Stimulated activated naive CD8-positive, alpha-beta T cell treated with anti-CD3 and anti-CD28 coated beads, Interleukin-15, amount 100 ng/mL, for 72 hours (primary cell): ENCODE data around the gene TRPV2.

Experiments used
- ATAC-seq: fragments of 150-1000 bp; cut with Tn5 transposase; 2 replicates; pipeline ENCODE4 v1.10.0; 2021; ENCODE audit warnings: mild to moderate bottlenecking, moderate library complexity
- DNase-seq, 2 donors: peaks; one replicate each; pipeline ENCODE4 v3.0.0; 2021 to 2022
- H3K27ac Mint-ChIP-seq, 2 donors: one replicate each; pipeline ENCODE4 v1.8.0; 2022; ENCODE audit warnings: mild to moderate bottlenecking in 2 of 2, mixed read lengths in 2 of 2, moderate library complexity in 2 of 2
- H3K27me3 Mint-ChIP-seq: one replicate; pipeline ENCODE4 v1.8.0; 2022; ENCODE audit warnings: mixed read lengths
- H3K4me1 Mint-ChIP-seq: one replicate; pipeline ENCODE4 v1.8.0; 2022; ENCODE audit warnings: mild to moderate bottlenecking, mixed read lengths
- H3K4me3 Mint-ChIP-seq, 2 donors: one replicate each; pipeline ENCODE4 v1.8.0; 2022; ENCODE audit warnings: mild to moderate bottlenecking in 2 of 2, mixed read lengths in 2 of 2, moderate library complexity in 1 of 2
- H3K9me3 Mint-ChIP-seq, 2 donors: one replicate each; pipeline ENCODE4 v1.8.0; 2022; ENCODE audit warnings: mixed read lengths in 2 of 2

TRPV2 gene

DNA sequence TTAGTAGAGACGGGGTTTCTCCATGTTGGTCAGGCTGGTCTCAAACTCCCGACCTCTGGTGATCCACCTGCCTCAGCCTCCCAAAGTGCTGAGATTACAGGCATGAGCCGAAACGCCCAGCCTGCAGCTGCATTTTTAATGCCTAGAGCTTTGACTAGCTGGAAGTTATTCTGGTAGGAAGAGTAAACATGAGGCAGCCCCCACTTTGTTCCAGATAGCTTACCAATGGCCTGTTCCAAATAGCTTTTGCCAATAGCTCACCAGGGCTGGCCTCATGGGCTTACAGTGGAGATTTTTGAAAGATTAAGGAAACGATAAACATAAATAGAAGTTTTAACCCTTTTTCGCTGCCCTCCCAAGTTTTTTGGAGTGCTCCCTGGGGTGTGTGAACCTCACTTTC lies 9.8 kb downstream of the TRPV2 start:
- Mint-ChIP-seq H3K27ac (no peak overlapping the region), H3K4me3 (no peak overlapping the region), H3K27me3 (no peaks in the 10 kb centered on the region), H3K4me1 (peaks cover 14% of the 10 kb centered on the region), H3K9me3 (no peaks in the 10 kb centered on the region)
- ATAC-seq (no peak), DNase-seq (no peak)

DNA sequence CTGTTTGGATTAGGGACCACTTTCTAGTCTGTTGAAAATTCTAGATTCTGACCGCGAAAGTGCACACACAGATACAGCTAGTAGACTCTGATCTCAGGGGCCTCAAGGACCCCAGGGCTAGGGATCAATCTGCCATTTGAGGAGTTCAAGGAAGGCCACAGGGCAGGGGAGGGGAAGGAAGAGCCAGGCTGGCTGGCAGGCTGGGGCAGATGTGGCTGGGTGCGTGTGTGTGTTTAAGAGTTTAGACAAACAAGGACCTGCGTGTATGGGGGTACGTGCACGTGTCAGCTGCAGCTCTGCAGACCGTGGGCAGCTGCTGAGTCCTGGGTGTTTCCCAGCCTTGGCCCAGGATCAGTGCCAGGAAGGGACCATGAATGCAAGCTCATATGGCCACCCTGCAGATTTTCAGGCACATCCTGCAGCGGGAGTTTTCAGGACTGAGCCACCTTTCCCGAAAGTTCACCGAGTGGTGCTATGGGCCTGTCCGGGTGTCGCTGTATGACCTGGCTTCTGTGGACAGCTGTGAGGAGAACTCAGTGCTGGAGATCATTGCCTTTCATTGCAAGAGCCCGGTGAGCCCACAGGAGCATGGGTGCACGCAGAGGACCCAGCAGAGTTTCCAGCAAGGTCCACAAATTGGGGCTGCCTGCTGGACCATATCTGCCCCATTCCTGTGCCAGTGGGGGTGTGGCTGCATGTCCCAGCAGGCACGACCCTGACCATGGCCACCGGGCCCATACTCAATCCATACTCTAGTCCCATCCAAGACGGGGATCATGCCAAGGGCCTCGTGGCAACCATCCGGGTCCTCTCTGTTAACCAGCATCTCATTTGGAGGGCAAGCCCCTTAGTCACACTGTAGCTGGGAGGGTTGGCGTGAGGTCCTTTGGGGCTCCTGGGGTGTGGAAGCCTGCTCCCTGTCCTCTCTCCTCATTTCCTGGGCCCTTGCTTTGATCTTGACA lies 10.6 kb downstream of the TRPV2 start:
- H3K9me3 Mint-ChIP-seq, result no peaks in the 10 kb centered on the region
- no peak for ATAC-seq
- peak overlapping the region; percentile 77 to 85 for H3K27ac Mint-ChIP-seq
- DNase-seq, result no peak
- no peaks in the 10 kb centered on the region for H3K27me3 Mint-ChIP-seq
- H3K4me3 Mint-ChIP-seq, result no peak overlapping the region
- H3K4me1 Mint-ChIP-seq, result peaks cover 6% of the 10 kb centered on the region

DNA sequence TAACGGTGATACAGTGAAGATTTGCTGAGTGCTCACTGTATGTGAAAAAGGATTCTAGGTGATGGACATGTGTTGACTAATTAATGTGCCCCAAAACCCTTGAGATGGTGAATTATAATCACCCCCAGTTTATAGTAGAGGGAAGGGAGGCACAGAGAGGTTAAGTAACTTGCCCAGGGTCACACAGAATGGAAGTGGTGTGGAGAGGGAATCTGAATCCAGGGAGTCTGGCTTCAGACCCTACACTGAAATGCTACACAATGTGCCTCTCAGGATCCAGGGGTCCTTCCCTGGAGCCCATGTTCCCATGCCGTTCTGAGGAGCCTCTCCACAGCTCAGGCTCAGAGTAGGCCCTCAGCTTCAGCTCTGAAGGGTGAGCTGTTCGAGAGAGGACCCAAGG lies 11.6 kb downstream of the TRPV2 start:
- H3K9me3 Mint-ChIP-seq, result no peaks in the 10 kb centered on the region
- no peaks in the 10 kb centered on the region for H3K27me3 Mint-ChIP-seq
- no peak for ATAC-seq
- no peak for DNase-seq
- H3K4me1 Mint-ChIP-seq, result peaks cover 6% of the 10 kb centered on the region
- no peak overlapping the region for H3K27ac Mint-ChIP-seq
- no peak overlapping the region for H3K4me3 Mint-ChIP-seq

DNA sequence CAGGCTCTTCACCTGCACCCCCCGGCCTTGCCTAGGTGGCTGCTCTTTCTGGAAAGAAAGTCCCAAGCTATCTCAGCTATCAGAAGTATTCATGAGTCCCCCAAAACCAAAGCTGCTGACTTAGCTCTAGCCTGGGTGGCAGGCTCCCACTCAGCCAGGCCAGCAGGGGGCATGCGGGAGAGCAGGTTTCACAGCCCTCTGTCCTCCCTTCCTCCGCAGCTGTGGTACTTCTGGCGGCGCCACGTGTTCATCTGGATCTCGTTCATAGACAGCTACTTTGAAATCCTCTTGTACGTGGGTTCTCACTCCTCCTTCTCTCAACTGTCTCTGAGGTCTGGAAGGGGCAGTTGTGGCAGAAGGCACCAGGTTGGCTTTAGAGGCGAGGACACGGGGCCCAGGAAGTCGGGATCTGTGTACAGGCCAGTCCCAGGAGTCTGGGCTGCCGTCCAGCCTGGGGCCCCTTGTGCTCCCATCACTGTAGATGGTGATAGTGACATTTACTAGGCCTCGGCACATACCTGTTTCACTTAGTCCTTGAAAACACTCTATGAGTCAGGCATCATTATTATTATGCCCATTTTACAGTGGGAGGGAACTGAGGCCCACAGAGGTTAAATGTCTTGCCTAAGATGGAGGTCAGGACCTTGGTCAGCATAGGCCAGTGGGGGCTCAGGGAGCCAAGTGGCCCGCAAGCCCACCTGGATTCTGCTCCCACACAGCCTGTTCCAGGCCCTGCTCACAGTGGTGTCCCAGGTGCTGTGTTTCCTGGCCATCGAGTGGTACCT lies 12.9 kb downstream of the TRPV2 start:
- ATAC-seq (peak; percentile 81), DNase-seq (peak; percentile 28 to 54)
- Mint-ChIP-seq H3K4me3 (no peak overlapping the region), H3K9me3 (no peaks in the 10 kb centered on the region), H3K27ac (no peak overlapping the region), H3K4me1 (peaks cover 6% of the 10 kb centered on the region), H3K27me3 (no peaks in the 10 kb centered on the region)

DNA sequence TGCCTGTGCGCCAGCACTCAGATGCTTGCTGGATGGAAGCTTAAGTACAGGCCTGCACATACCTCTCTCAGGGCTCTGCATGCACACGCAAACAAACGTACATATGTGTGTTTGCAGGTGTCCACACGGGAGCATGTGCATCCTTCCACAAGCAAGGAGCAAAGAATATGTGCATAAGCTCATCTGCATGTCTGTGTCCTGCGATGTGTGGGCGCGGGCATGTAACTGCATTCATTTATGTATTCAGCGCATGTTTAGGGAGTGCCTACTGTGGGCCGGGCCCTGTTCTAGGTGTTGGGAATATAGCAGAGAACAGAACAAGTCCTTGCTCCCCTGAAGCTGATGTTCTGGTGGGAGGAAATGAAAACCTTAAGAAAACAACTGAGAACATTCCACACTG lies 13.7 kb downstream of the TRPV2 start:
- no peak overlapping the region for H3K4me3 Mint-ChIP-seq
- H3K27me3 Mint-ChIP-seq, result no peaks in the 10 kb centered on the region
- no peaks in the 10 kb centered on the region for H3K9me3 Mint-ChIP-seq
- DNase-seq (no peak), ATAC-seq (no peak)
- H3K4me1 Mint-ChIP-seq, result peaks cover 6% of the 10 kb centered on the region
- no peak overlapping the region for H3K27ac Mint-ChIP-seq

DNA sequence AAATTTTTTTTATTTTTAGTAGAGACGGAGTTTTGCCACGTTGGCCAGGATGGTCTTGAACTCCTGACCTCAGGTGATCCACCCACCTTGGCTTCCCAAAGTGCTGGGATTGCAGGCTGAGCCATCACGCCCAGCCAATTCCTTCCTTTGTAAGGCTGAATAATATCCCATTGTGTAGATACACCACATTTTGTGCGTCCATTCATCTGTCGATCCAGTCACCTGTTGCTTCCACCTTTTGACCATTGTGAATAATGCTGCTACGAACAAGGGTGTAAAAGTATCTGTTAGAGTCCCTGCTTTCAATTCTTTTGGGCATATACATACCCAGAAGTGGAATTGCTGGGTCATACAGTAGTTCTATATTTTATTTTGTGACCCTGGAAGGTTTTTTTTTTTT lies 15.3 kb downstream of the TRPV2 start:
- Mint-ChIP-seq H3K27ac (no peak overlapping the region), H3K27me3 (no peaks in the 10 kb centered on the region), H3K4me3 (no peak overlapping the region), H3K9me3 (no peaks in the 10 kb centered on the region), H3K4me1 (peaks cover 6% of the 10 kb centered on the region)
- DNase-seq (no peak), ATAC-seq (no peak)

DNA sequence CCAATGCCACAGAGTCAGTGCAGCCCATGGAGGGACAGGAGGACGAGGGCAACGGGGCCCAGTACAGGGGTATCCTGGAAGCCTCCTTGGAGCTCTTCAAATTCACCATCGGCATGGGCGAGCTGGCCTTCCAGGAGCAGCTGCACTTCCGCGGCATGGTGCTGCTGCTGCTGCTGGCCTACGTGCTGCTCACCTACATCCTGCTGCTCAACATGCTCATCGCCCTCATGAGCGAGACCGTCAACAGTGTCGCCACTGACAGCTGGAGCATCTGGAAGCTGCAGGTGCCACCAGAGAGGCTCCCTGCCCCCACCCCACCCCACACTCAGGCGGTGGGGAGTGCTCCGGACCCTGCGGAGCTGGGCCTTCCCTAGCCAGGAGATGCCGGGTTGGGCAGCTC lies 16.6 kb downstream of the TRPV2 start:
- DNase-seq, result no peak
- ATAC-seq, result no peak
- H3K27me3 Mint-ChIP-seq, result no peaks in the 10 kb centered on the region
- H3K4me1 Mint-ChIP-seq, result peaks cover 16% of the 10 kb centered on the region
- H3K27ac Mint-ChIP-seq, result peak overlapping the region in 1 of 2 donors; percentile 5
- no peaks in the 10 kb centered on the region for H3K9me3 Mint-ChIP-seq
- no peak overlapping the region for H3K4me3 Mint-ChIP-seq

DNA sequence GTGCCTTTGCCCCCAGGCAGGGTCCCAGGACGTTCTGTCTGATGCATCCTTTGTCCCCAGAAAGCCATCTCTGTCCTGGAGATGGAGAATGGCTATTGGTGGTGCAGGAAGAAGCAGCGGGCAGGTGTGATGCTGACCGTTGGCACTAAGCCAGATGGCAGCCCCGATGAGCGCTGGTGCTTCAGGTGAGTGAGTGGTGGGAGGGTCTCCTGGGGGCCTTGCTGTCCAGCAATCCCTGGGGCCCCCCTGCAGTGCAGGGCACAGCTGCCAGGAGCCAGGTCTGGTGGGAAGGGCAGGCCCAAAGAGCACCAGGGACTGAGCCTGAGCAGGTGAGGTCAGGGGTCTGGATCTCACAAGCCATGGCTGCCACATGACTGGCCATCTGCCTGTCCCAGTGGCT lies 18.1 kb downstream of the TRPV2 start:
- H3K9me3 Mint-ChIP-seq, result no peaks in the 10 kb centered on the region
- no peak for ATAC-seq
- H3K4me1 Mint-ChIP-seq, result peaks cover 31% of the 10 kb centered on the region
- H3K27ac Mint-ChIP-seq, result no peak overlapping the region
- no peak overlapping the region for H3K4me3 Mint-ChIP-seq
- DNase-seq, result no peak
- no peaks in the 10 kb centered on the region for H3K27me3 Mint-ChIP-seq

DNA sequence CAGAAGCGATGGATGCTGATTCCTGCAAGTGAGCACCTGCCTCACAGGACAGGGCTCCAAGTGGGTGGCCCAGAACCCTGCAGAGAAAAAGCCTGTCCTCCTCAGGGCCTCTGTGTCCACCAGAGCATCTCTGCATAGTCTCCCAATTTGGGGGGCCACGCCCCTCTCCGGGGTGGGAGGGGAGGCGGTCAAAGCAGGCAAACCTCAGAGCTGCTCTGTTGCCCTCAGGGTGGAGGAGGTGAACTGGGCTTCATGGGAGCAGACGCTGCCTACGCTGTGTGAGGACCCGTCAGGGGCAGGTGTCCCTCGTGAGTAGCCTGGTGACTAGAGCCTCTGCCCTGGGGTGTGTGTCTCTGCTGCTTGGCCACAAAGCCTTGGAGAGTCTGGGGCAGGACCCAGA lies 19.3 kb downstream of the TRPV2 start:
- Mint-ChIP-seq H3K4me1 (peaks cover 25% of the 10 kb centered on the region), H3K4me3 (no peak overlapping the region), H3K9me3 (no peaks in the 10 kb centered on the region), H3K27me3 (no peaks in the 10 kb centered on the region), H3K27ac (no peak overlapping the region)
- ATAC-seq (no peak), DNase-seq (no peak)

DNA sequence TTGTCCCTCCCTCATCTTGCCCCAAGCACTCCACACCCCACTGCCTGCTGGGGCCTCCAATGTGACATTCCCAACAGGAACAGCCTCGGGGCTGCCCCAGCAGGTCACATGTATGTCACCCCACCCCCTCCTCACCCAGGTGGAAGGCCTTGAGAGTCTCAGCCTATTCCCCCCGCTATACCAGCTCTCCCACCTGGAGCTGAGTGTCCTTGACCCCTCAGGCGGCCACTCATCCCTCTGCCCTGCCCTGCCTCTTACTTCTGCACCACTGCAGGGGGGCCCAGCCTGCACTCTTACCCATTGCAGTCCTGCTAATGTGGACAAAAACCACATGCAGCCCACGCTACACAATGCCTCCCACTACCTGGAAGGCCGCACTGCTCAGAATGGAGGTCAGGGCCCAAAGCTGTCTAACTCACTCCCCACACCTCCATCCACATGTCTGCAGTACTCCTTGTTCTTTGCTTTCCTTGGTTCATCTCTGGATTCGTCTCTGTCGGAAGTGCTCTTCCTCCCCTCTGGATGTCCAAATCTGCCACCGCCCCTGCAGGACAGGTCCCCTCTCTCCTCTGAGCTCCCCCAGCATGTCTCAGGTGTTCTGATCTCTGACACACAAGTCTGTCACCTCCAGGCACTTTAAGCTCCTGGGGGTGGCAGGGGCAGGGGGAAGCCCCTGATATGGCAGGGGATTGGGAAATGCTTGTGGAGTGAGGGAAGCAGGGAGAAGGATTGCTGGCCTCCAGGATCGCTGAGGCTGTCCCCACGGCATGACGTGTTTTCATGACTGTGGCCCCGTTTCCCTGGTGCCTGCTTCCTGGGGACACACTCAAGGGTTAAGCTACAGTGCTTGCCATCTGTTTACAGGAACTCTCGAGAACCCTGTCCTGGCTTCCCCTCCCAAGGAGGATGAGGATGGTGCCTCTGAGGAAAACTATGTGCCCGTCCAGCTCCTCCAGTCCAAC lies 20.8 kb downstream of the TRPV2 start:
- no peaks in the 10 kb centered on the region for H3K9me3 Mint-ChIP-seq
- no peaks in the 10 kb centered on the region for H3K27me3 Mint-ChIP-seq
- peak overlapping the region; percentile 9 to 49 for H3K27ac Mint-ChIP-seq
- ATAC-seq (no peak), DNase-seq (no peak)
- H3K4me3 Mint-ChIP-seq, result no peak overlapping the region
- peaks cover 34% of the 10 kb centered on the region for H3K4me1 Mint-ChIP-seq

DNA sequence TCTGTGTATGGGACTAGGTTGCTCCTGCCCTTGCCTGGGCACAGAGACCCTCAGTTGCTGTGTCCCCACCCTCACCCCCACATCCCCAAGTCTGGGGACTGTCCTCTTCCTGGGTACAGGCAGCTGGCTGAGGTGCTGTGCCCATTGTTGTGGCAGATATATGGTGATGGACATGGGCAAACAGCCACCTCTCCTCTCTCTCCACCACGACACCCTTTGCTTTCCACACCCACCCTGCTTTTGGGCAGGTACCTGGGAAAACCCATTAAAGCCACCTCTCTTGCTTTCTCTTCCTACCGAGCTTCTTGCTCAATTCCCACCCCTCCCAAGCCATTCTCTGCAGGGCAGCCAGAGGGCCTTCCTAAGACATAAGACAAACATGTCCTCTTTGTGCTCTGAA lies 21.7 kb downstream of the TRPV2 start:
- no peak for DNase-seq
- no peaks in the 10 kb centered on the region for H3K27me3 Mint-ChIP-seq
- no peak for ATAC-seq
- no peak overlapping the region for H3K4me3 Mint-ChIP-seq
- peaks cover 42% of the 10 kb centered on the region for H3K4me1 Mint-ChIP-seq
- no peak overlapping the region for H3K27ac Mint-ChIP-seq
- no peaks in the 10 kb centered on the region for H3K9me3 Mint-ChIP-seq

DNA sequence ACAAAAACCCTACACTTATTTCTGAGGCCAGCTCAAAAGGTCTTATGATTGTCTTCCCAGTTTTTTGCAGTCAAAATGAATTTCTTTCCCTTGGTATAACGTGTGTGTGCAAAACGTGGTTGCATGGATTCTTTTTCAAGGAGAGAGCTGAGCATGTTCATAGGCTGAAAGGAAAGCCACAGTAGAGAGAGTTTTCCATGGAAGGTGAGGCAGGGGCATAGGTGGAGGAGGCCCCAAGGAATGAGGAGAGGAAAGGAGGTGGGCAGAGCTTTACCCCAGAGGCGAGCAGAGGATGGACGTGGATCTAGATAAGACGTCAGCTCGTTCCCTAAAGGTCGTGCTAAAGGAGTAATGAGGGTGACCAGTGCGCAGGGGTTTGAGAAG lies 22.8 kb downstream of the TRPV2 start:
- DNase-seq (no peak), ATAC-seq (no peak)
- H3K4me3 Mint-ChIP-seq, result peak overlapping the region; percentile 98 to 99
- H3K9me3 Mint-ChIP-seq, result no peaks in the 10 kb centered on the region
- peak overlapping the region; percentile 99 to 100 for H3K27ac Mint-ChIP-seq
- H3K27me3 Mint-ChIP-seq, result no peaks in the 10 kb centered on the region
- H3K4me1 Mint-ChIP-seq, result peaks cover 53% of the 10 kb centered on the region

DNA sequence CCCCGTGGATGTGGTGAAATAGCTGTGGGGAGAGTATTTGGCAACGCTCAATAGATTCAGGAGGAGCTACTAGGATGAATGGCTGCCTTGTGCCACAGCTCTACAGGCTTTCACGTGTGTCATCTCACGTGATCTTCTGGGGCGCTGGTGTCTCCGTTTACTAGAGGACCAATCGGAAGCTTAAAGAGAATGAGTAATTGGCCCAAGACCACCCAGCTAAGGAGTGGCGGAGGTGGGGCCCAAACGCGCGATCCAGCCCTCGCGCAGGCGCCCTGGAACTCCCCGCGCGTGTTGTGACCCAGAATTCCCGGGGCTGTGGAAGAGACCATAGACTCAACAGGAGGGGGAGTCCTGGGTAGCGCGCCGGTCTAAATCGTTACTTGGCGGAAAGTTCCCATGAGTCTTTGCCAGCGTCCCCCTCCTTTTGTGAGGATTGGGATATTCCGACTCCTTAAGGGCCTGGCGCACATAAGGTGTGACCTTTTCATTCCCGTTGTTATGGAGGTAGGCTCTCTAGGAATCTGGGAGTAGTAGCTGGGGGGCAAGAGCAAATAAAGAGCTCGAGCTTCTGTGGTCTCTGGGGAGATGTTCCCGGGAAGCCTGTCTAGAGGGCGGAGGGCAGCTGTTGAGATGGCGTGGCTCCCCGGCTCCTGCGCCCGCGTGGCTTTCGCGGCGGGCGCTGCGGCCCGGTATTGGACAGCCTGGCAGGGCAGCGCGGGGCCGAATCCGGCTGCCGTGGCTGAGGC lies 23.4 kb downstream of the TRPV2 start:
- peak; percentile 93 for ATAC-seq
- H3K27ac Mint-ChIP-seq, result peak overlapping the region; percentile 99 to 100
- H3K27me3 Mint-ChIP-seq, result no peaks in the 10 kb centered on the region
- H3K4me1 Mint-ChIP-seq, result peaks cover 59% of the 10 kb centered on the region
- H3K4me3 Mint-ChIP-seq, result peak overlapping the region; percentile 98 to 99
- peak; percentile 96 to 98 for DNase-seq
- no peaks in the 10 kb centered on the region for H3K9me3 Mint-ChIP-seq

DNA sequence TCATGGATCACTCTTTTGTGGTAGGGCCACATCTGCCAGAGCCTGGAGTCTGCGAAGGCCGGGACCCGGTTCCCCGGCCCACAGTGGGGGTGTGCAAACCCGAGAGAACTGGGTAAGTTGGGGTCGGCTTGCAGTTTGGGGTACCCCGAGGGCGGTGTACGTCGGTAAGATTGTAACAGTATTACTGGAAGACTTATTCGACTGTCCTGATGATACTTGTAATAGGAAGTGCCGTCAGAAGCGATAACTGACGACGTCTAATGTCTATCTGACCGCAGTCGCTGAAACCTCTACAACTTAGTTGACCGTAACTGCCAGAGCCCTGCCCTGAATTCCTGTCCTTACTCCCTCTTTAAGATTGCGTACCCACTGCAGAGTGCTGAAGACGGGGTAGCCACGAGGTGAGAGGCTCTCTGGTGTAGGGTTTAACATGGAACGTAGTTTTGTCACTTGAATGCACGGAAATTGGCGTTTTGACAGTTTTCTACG lies 24.0 kb downstream of the TRPV2 start:
- peak; percentile 4 for ATAC-seq
- Mint-ChIP-seq H3K9me3 (no peaks in the 10 kb centered on the region), H3K27ac (peak overlapping the region; percentile 99 to 100), H3K4me1 (peaks cover 65% of the 10 kb centered on the region), H3K27me3 (no peaks in the 10 kb centered on the region), H3K4me3 (peak overlapping the region; percentile 98 to 99)
- DNase-seq, result no peak
